Colonic mucosa (tissue), 4 donors: ENCODE measurements around the gene NEAT1. TPM values are rescaled to one million over a fixed set of nuclear protein-coding genes. Genes with fewer than 3 reads are reported as not detected.
A peak's percentile ranks its signal among the peaks of the same experiment; 100 is the strongest.

Source experiments
- DNase-seq: peaks from one replicate; pipeline ENCODE4 v3.0.0-alpha.2; 2020
- H3K27ac ChIP-seq: fragments of 200-600 bp; one replicate; pipeline ENCODE4 v1.8.0; 2021
- H3K27me3 ChIP-seq: fragments of 200-600 bp; one replicate; pipeline ENCODE4 v1.8.0; 2021
- H3K36me3 ChIP-seq: fragments of 200-600 bp; one replicate; pipeline ENCODE4 v1.8.0; 2021
- H3K4me1 ChIP-seq: fragments of 200-600 bp; one replicate; pipeline ENCODE4 v1.8.0; 2021; ENCODE audit warnings: mild to moderate bottlenecking
- H3K4me3 ChIP-seq: fragments of 200-600 bp; one replicate; pipeline ENCODE4 v1.8.0; 2021
- H3K9ac ChIP-seq, 2 donors: one replicate each; pipeline ENCODE4 v1.7.0; 2013; ENCODE audit warnings: control low read depth in 2 of 2, low read depth in 2 of 2, low read length in 2 of 2
- H3K9me3 ChIP-seq: fragments of 200-600 bp; one replicate; pipeline ENCODE4 v1.8.0; 2021
- intact Hi-C: fragments of 100-400 bp; cut with DNase I; formaldehyde crosslinking; loops from one replicate; pipeline ENCODE4 v1.14.1; 2022
- total RNA-seq, 2 donors: library from RNA; stranded (reverse); fragmentation: NEBNext Ultra II Directional in 1 of 2; extraction: Animal tissue kit (Norgen Biotek cat#: 25700) in 1 of 2; gene quantifications; one replicate each; pipeline ENCODE4 v1.2.1, GENCODE V29; 2021
- TF ChIP-seq, protein P1 (sequence below): fragments of 200-600 bp; IDR thresholded peaks from one replicate; pipeline ENCODE4 v1.8.0; 2022; ENCODE audit warnings: antibody characterized with exemption, mild to moderate bottlenecking
- donor health status: healthy.
- donor health status: DM: no; HTN: no; CAD: no.
- donor health status: DM: no; HTN: no; CAD: no.

NEAT1 gene
- total RNA-seq, 2 donors from 2014 or later: 269 to 502 TPM

DNA sequence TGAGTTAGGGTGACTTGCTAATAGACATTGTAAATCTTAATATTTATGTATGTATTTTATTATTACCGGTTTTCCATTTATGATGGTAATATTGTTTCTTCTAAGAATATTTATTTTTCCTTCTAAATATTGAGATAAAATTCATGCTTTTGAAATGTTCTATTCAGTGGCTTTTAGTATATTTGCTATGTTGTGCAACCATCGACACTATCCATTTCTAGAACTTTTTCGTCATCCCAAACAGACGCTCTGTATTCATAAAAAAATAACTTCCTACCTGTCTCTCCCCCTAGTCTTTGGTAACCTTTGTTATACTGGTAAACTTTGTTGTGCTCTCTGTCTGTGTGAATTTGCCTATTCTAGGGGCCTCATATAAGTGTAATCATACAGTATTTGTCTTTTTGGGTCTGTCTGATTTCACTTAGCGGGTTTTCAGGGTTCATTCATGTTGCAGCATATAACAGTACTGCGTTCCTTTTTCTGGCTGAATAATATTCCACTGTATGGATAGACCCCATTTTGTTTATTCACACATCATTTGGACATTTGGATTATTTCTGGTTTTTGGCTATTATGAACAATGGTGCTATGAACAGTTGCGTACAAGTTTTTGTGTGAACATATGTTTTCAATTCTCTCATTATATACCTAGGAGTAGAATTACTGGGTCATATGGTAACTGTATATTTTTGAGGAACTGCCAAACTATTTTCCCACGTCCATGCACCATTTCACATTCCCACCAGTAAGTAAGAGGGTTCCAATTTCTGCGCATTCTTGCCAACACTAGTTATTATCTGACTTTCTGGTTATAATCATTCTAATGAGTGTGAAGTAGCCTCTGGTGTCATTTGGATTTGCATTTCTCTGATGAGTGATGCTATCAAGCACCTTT, 15.9 kb downstream of the NEAT1 start:
- no peak overlapping the region for H3K9ac ChIP-seq
- intact Hi-C loops: no loop called here
- TF ChIP-seq, protein P1, sequence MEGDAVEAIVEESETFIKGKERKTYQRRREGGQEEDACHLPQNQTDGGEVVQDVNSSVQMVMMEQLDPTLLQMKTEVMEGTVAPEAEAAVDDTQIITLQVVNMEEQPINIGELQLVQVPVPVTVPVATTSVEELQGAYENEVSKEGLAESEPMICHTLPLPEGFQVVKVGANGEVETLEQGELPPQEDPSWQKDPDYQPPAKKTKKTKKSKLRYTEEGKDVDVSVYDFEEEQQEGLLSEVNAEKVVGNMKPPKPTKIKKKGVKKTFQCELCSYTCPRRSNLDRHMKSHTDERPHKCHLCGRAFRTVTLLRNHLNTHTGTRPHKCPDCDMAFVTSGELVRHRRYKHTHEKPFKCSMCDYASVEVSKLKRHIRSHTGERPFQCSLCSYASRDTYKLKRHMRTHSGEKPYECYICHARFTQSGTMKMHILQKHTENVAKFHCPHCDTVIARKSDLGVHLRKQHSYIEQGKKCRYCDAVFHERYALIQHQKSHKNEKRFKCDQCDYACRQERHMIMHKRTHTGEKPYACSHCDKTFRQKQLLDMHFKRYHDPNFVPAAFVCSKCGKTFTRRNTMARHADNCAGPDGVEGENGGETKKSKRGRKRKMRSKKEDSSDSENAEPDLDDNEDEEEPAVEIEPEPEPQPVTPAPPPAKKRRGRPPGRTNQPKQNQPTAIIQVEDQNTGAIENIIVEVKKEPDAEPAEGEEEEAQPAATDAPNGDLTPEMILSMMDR: no peak
- no peaks in the 10 kb centered on the region for H3K27me3 ChIP-seq
- H3K36me3 ChIP-seq: peaks cover 6% of the 10 kb centered on the region
- H3K27ac ChIP-seq: no peak overlapping the region
- peaks cover 6% of the 10 kb centered on the region for H3K4me1 ChIP-seq
- no peak overlapping the region for H3K4me3 ChIP-seq
- no peak for DNase-seq
- H3K9me3 ChIP-seq: no peaks in the 10 kb centered on the region

- peak; percentile 16 for DNase-seq
- no peak overlapping the region for H3K9ac ChIP-seq
- no peaks in the 10 kb centered on the region for H3K27me3 ChIP-seq
- TF ChIP-seq, protein P1: no peak
- no peak overlapping the region for H3K27ac ChIP-seq
- no peaks in the 10 kb centered on the region for H3K9me3 ChIP-seq
- intact Hi-C loops: no loop called here
- H3K4me1 ChIP-seq: peaks cover 6% of the 10 kb centered on the region
- H3K36me3 ChIP-seq: peaks cover 9% of the 10 kb centered on the region
- no peak overlapping the region for H3K4me3 ChIP-seq
Observed at GRCh38 chr11:65439331-65440181, 17.0 kb downstream of the NEAT1 start.

DNA sequence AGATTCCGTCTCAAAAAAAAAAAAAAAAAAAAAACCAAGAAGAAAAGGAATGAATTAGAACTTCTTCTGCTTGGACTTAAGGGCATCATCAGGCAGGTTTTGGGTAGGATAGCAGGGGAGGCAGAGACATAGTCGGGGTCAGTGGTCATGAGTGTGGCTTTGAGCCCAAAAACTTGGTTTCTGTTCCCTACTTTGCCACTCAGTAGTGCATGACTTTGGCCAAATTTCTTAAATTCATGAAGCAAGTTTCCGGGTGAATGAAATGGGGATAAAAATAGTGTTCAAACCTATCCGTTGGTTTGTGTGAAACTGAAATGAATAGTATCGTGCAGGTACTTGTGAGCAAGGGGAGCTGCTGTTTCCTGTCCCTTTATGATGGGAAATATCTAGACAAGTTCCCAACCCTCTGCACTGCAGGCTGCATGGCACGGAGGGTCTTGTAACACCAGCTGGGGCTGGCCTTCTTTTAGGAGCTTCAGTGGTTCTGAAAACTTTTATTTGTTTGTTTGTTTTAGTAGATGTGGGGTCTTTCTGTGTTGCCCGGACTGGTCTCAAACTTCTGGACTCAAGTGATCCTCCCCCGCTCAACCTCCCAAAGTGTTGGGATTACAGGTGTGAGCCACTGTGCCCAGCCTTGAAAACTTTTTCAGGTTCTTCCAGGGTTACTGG, 18.4 kb downstream of the NEAT1 start:
- no peak for DNase-seq
- Histone ChIP-seq H3K36me3 (peaks cover 9% of the 10 kb centered on the region), H3K4me3 (no peak overlapping the region), H3K9me3 (no peaks in the 10 kb centered on the region), H3K27me3 (no peaks in the 10 kb centered on the region), H3K27ac (peak overlapping the region; percentile 0), H3K9ac (no peak overlapping the region), H3K4me1 (peaks cover 6% of the 10 kb centered on the region)
- TF ChIP-seq, protein P1: no peak
- intact Hi-C loops: no loop called here

DNA sequence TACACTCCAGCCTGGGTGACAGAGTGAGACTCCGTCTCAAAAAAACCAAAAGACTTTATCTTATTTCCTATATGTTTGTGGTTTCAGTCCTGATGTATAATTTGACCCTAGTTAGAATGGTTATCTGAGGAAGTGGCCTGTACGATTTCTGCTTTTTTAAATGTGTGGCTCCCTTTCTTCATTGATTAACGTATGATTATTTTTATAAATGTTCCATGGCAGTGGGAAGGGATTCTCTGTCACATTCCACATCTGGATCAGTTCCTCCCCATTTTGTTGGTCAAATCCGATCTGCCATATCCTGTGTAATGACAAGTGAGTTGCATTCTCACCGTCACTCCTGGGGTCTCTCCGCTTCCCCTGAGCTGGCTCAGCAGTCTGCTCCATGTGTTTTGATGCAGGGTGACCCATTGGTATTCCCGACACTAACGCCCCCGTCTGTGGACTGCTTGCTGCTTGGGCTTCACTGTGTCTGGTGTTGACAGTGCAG, 20.3 kb downstream of the NEAT1 start:
- TF ChIP-seq, protein P1: no peak
- no peaks in the 10 kb centered on the region for H3K27me3 ChIP-seq
- DNase-seq: no peak
- no peak overlapping the region for H3K27ac ChIP-seq
- intact Hi-C loops: no loop called here
- H3K4me3 ChIP-seq: no peak overlapping the region
- H3K9ac ChIP-seq: peak overlapping the region in 1 of 2 donors; percentile 6
- H3K4me1 ChIP-seq: peaks cover 6% of the 10 kb centered on the region
- H3K36me3 ChIP-seq: peaks cover 6% of the 10 kb centered on the region
- no peaks in the 10 kb centered on the region for H3K9me3 ChIP-seq
